Hepatocyte (in vitro differentiated cells): Measurements from ENCODE around the gene IMP3. TPM values are rescaled to one million over a fixed set of nuclear protein-coding genes. Genes with fewer than 3 reads are reported as not detected.

Experiments
- DNase-seq: peaks from one replicate; pipeline ENCODE4 v3.0.0-alpha.2; 2016; ENCODE audit warnings: low spot score
- H2AFZ ChIP-seq: fragments of 200-600 bp; sonication (generic); 2 replicates; pipeline ENCODE4 v1.6.0; 2016; ENCODE audit warnings: antibody characterized with exemption, mild to moderate bottlenecking
- H3K27ac ChIP-seq: fragments of 200-600 bp; sonication (generic); 2 replicates; pipeline ENCODE4 v1.5.1; 2016; ENCODE audit warnings: mild to moderate bottlenecking
- H3K27me3 ChIP-seq: fragments of 200-600 bp; sonication (generic); 2 replicates; pipeline ENCODE4 v1.6.1; 2016
- H3K36me3 ChIP-seq: fragments of 200-600 bp; sonication (generic); replicated peaks from 2 replicates; pipeline ENCODE4 v1.5.1; 2016; ENCODE audit warnings: low read depth; ENCODE audit not compliant: insufficient read depth
- H3K4me1 ChIP-seq: fragments of 200-600 bp; sonication (generic); 2 replicates; pipeline ENCODE4 v1.5.1; 2016; ENCODE audit warnings: mild to moderate bottlenecking, moderate library complexity; ENCODE audit not compliant: insufficient read depth
- H3K4me2 ChIP-seq: fragments of 200-600 bp; sonication (generic); 2 replicates; pipeline ENCODE4 v1.6.0; 2016
- H3K4me3 ChIP-seq: fragments of 200-600 bp; sonication (generic); 2 replicates; pipeline ENCODE4 v1.5.1; 2016; ENCODE audit warnings: mild to moderate bottlenecking
- H3K79me2 ChIP-seq: fragments of 200-600 bp; sonication (generic); 2 replicates; pipeline ENCODE4 v1.6.0; 2017; ENCODE audit warnings: mild to moderate bottlenecking
- H3K9me2 ChIP-seq: fragments of 200-600 bp; sonication (generic); replicated peaks from 2 replicates; pipeline ENCODE4 v1.6.0; 2017; ENCODE audit warnings: mild to moderate bottlenecking; ENCODE audit not compliant: insufficient read depth
- H3K9me3 ChIP-seq: fragments of 200-600 bp; sonication (generic); 2 replicates; pipeline ENCODE4 v1.5.1; 2016; ENCODE audit warnings: low read depth, mild to moderate bottlenecking
- H4K20me1 ChIP-seq: fragments of 200-600 bp; sonication (generic); 2 replicates; pipeline ENCODE4 v1.6.0; 2016; ENCODE audit warnings: mild to moderate bottlenecking; ENCODE audit not compliant: insufficient read depth, poor library complexity, severe bottlenecking
- CTCF ChIP-seq: fragments of 200-600 bp; sonication (generic); IDR thresholded peaks from 2 replicates; pipeline ENCODE4 v1.5.1; 2016; ENCODE audit warnings: antibody characterized with exemption, mild to moderate bottlenecking; ENCODE audit not compliant: poor library complexity
- EZH2 ChIP-seq: fragments of 200-600 bp; sonication (generic); IDR thresholded peaks from 2 replicates; pipeline ENCODE4 v1.6.1; 2016; ENCODE audit warnings: antibody characterized with exemption, mild to moderate bottlenecking, borderline replicate concordance
- EZH2phosphoT487 ChIP-seq: fragments of 200-600 bp; sonication (generic); IDR thresholded peaks from one replicate; pipeline ENCODE4 v1.6.1; 2018; ENCODE audit warnings: antibody characterized with exemption, mild to moderate bottlenecking, low read depth, moderate library complexity; ENCODE audit not compliant: unreplicated experiment, severe bottlenecking
- WGBS: methylation state at CpG from one replicate; pipeline ENCODE4 v1.1.6; 2016; ENCODE audit warnings: low lambda C conversion rate; ENCODE audit errors: missing lambda C conversion rate; 5-methylcytosine and 5-hydroxymethylcytosine counted together
- polyA plus RNA-seq: library from polyadenylated mRNA; unstranded; fragments of >200 nt; fragmentation: Nextera tagmentation; extraction: Ambion mirVana; gene quantifications from 2 replicates; pipeline ENCODE4 v1.2.1, GENCODE V29; 2016
- total RNA-seq: library from RNA; depleted of rRNA; stranded (reverse); fragments of >200 nt; gene quantifications from 2 replicates; pipeline ENCODE4 v1.2.3, GENCODE V29; 2014

The IMP3 gene
- total and polyA plus RNA-seq, 2 experiments from 2014 or later, result 144 to 155 TPM

- Histone ChIP-seq H3K79me2 (no peaks in the 10 kb centered on the region), H3K4me2 (no peak overlapping the region), H2AFZ (no peak overlapping the region), H3K27me3 (no peaks in the 10 kb centered on the region), H4K20me1 (no peaks in the 10 kb centered on the region), H3K27ac (no peak overlapping the region), H3K36me3 (no peaks in the 10 kb centered on the region), H3K9me3 (no peaks in the 10 kb centered on the region), H3K4me3 (no peak overlapping the region), H3K4me1 (no peaks in the 10 kb centered on the region), H3K9me2 (no peaks in the 10 kb centered on the region)
- TF ChIP-seq EZH2, result no peak
- TF ChIP-seq CTCF, result no peak
- no peak for TF ChIP-seq EZH2phosphoT487
- 94% methylated on average over 6 of the region's 6 CpGs for WGBS
- no peak for DNase-seq
Measured at GRCh38 chr15:75606711-75607699, 33.0 kb downstream of the IMP3 start.

- Histone ChIP-seq H3K9me3 (no peaks in the 10 kb centered on the region), H3K79me2 (no peaks in the 10 kb centered on the region), H3K9me2 (no peaks in the 10 kb centered on the region), H3K36me3 (no peaks in the 10 kb centered on the region), H3K4me2 (no peak overlapping the region), H3K4me3 (no peak overlapping the region), H2AFZ (no peak overlapping the region), H3K27me3 (no peaks in the 10 kb centered on the region), H3K4me1 (no peaks in the 10 kb centered on the region), H3K27ac (no peak overlapping the region), H4K20me1 (no peaks in the 10 kb centered on the region)
- 95% methylated on average over 8 of the region's 8 CpGs for WGBS
- no peak for DNase-seq
- TF ChIP-seq EZH2, result no peak
- TF ChIP-seq CTCF, result no peak
- no peak for TF ChIP-seq EZH2phosphoT487
Measured at GRCh38 chr15:75606026-75606425, 34.0 kb downstream of the IMP3 start.

GRCh38 chr15:75599401-75599800, 40.6 kb downstream of the IMP3 start:
- no peaks in the 10 kb centered on the region for H3K27me3 ChIP-seq
- H3K4me3 ChIP-seq, result no peak overlapping the region
- 79% methylated on average over 2 of the region's 2 CpGs for WGBS
- no peak for DNase-seq
- TF ChIP-seq CTCF, result no peak
- no peak for TF ChIP-seq EZH2
- no peak for TF ChIP-seq EZH2phosphoT487
- H2AFZ ChIP-seq, result no peak overlapping the region
- H3K27ac ChIP-seq, result no peak overlapping the region
- H3K36me3 ChIP-seq, result peaks cover 5% of the 10 kb centered on the region
- H3K4me2 ChIP-seq, result no peak overlapping the region
- no peaks in the 10 kb centered on the region for H4K20me1 ChIP-seq
- no peaks in the 10 kb centered on the region for H3K9me3 ChIP-seq
- H3K4me1 ChIP-seq, result peaks cover 3% of the 10 kb centered on the region
- H3K79me2 ChIP-seq, result no peaks in the 10 kb centered on the region
- no peaks in the 10 kb centered on the region for H3K9me2 ChIP-seq
